ENCODE measurements around the gene MKNK2. TPM values are rescaled to one million over a fixed set of nuclear protein-coding genes. Genes with fewer than 3 reads are reported as not detected.

The MKNK2 gene
- total RNA-seq, 2 donors from 2014 or later, result 69.7 to 96.3 TPM

- Histone ChIP-seq H3K36me3 (peaks cover 38% of the 10 kb centered on the region), H3K4me3 (no peak overlapping the region), H3K4me1 (ENCODE audit: control insufficient read depth in 1 of 2, low read depth in 2 of 2) (peaks cover 3 to 6% of the 10 kb centered on the region in 2 donors), H3K27me3 (replicated peaks; ENCODE audit: insufficient read depth) (no peaks in the 10 kb centered on the region), H3K27ac (no peak overlapping the region), H3K9me3 (no peaks in the 10 kb centered on the region)
- no peak for DNase-seq (ENCODE audit: low spot score)
- ATAC-seq (ENCODE audit: insufficient number of reproducible peaks, low FRiP score, low read depth), result no peak
- TF ChIP-seq, protein P1, sequence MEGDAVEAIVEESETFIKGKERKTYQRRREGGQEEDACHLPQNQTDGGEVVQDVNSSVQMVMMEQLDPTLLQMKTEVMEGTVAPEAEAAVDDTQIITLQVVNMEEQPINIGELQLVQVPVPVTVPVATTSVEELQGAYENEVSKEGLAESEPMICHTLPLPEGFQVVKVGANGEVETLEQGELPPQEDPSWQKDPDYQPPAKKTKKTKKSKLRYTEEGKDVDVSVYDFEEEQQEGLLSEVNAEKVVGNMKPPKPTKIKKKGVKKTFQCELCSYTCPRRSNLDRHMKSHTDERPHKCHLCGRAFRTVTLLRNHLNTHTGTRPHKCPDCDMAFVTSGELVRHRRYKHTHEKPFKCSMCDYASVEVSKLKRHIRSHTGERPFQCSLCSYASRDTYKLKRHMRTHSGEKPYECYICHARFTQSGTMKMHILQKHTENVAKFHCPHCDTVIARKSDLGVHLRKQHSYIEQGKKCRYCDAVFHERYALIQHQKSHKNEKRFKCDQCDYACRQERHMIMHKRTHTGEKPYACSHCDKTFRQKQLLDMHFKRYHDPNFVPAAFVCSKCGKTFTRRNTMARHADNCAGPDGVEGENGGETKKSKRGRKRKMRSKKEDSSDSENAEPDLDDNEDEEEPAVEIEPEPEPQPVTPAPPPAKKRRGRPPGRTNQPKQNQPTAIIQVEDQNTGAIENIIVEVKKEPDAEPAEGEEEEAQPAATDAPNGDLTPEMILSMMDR (IDR thresholded peaks at IDR 0.05), result no peak
These were observed 31.1 kb upstream of the MKNK2 start for GRCh38 chr19:2081873-2082810.

DNA sequence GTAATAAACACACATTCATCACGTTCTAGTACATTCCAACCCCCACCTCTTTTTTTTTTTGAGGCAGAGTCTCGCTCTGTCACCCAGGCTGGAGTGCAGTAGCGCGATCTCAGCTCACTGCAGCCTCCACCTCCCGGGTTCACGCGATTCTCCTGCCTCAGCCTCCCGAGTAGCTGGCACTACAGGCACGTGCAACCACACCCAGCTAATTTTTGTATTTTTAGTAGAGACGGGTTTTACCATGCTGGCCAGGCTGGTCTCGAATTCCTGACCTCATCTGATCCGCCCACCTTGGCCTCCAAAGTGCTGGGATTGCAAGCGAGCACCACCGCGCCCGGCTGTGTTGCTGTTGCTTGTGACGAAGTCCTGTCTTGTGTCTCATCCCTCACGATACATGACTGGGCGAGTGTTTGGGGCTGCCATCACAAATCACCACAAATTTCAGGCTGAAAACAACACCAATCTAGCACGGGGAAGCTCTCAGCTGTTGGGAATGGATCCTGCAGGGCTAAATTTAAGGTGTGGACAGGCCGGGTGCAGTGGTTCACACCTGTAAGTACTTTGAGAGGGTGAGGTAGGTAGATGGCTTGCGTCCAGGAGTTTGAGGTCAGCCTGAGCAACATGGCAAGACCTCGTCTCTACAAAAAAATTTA, 29.4 kb upstream of the MKNK2 start:
- Histone ChIP-seq H3K36me3 (peaks cover 53% of the 10 kb centered on the region), H3K9me3 (no peaks in the 10 kb centered on the region), H3K27ac (no peak overlapping the region), H3K4me3 (no peak overlapping the region), H3K27me3 (replicated peaks; ENCODE audit: insufficient read depth) (no peaks in the 10 kb centered on the region), H3K4me1 (ENCODE audit: control insufficient read depth in 1 of 2, low read depth in 2 of 2) (peaks cover 0 to under 1% of the 10 kb centered on the region in 2 donors)
- TF ChIP-seq, protein P1 (IDR thresholded peaks at IDR 0.05), result no peak
- ATAC-seq (ENCODE audit: insufficient number of reproducible peaks, low FRiP score, low read depth), result no peak
- DNase-seq (ENCODE audit: low spot score), result no peak

- no peaks in the 10 kb centered on the region for H3K4me1 ChIP-seq (ENCODE audit: control insufficient read depth in 1 of 2, low read depth in 2 of 2)
These were observed 28.8 kb upstream of the MKNK2 start for GRCh38 chr19:2079865-2080301.

DNA sequence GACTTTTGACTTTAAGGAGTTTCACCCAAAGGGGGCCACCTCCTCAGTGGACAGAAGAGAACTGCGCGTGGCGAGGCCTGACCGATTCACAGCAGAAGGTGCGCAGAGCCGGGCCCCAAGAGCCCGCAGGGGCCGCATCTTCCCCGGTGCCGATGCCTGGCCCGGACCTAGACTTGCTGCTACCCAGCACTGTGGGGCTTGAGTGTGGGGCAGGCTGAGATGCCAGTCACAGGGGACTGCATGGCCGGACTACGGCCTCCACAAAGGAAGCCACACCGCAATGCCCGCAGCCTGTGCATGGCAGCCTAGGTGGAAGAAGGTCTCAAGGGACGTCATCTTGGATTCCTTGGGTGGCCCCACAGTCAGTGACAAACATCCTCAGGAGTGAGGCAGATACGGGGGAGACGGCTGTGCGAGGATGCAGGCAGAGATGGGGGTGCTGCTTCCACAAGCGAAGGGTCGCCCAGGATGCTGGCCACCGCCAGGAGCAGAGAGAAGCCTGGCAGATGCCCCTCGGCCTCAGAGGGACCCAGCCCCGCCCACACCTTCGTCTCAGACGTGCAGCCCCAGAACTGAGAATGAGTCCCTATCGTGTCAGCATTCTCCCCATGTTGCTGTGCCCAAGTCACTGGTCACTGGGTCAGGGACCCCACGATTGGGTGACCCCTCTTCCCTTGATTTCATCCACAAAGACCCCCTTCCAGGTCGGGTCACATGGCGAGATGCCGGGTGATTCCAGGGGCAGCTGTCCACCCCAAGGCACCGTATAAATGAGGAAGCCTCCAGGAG, 28.2 kb upstream of the MKNK2 start:
- TF ChIP-seq, protein P1 (IDR thresholded peaks at IDR 0.05), result no peak
- no peak for ATAC-seq (ENCODE audit: insufficient number of reproducible peaks, low FRiP score, low read depth)
- Histone ChIP-seq H3K27ac (no peak overlapping the region), H3K36me3 (peaks cover 54% of the 10 kb centered on the region), H3K4me3 (no peak overlapping the region), H3K27me3 (replicated peaks; ENCODE audit: insufficient read depth) (no peaks in the 10 kb centered on the region), H3K9me3 (no peaks in the 10 kb centered on the region), H3K4me1 (ENCODE audit: control insufficient read depth in 1 of 2, low read depth in 2 of 2) (no peaks in the 10 kb centered on the region)
- DNase-seq (ENCODE audit: low spot score), result no peak

More at GRCh38 chr19:2079865-2080301, 28.8 kb upstream of the MKNK2 start:
- ATAC-seq (ENCODE audit: insufficient number of reproducible peaks, low FRiP score, low read depth) (no peak), DNase-seq (ENCODE audit: low spot score) (no peak)
- peaks cover 55% of the 10 kb centered on the region for H3K36me3 ChIP-seq
- no peaks in the 10 kb centered on the region for H3K27me3 ChIP-seq (replicated peaks; ENCODE audit: insufficient read depth)
- H3K9me3 ChIP-seq, result no peaks in the 10 kb centered on the region
- TF ChIP-seq, protein P1 (IDR thresholded peaks at IDR 0.05), result no peak
- H3K27ac ChIP-seq, result no peak overlapping the region
- H3K4me3 ChIP-seq, result no peak overlapping the region

All from thoracic aorta (tissue), 2 donors.